ENCODE measurements around the gene PBX1.

GRCh38 chr1:164790081-164790480 is 231.1 kb downstream of the PBX1 start:
- TF ChIP-seq CTCF (IDR thresholded peaks at IDR 0.05; ENCODE audit: low read length), result no peak
- TF ChIP-seq EZH2 (optimal IDR thresholded peaks at IDR 0.05; ENCODE audit: low read depth, low read length), result no peak
- no peak for TF ChIP-seq EZH2phosphoT487 (IDR thresholded peaks at IDR 0.05; ENCODE audit: low read length)
